ENCODE results near the gene PARK7.
"Not testable (repeated sequence)": the region's sequence is repeated elsewhere in the genome, so short reads cannot be mapped to it uniquely, and the experiment has no call there.

Gene PARK7
- total RNA-seq: 51.4 to 282 (median 75.6) reads per million in 9 experiments

DNA sequence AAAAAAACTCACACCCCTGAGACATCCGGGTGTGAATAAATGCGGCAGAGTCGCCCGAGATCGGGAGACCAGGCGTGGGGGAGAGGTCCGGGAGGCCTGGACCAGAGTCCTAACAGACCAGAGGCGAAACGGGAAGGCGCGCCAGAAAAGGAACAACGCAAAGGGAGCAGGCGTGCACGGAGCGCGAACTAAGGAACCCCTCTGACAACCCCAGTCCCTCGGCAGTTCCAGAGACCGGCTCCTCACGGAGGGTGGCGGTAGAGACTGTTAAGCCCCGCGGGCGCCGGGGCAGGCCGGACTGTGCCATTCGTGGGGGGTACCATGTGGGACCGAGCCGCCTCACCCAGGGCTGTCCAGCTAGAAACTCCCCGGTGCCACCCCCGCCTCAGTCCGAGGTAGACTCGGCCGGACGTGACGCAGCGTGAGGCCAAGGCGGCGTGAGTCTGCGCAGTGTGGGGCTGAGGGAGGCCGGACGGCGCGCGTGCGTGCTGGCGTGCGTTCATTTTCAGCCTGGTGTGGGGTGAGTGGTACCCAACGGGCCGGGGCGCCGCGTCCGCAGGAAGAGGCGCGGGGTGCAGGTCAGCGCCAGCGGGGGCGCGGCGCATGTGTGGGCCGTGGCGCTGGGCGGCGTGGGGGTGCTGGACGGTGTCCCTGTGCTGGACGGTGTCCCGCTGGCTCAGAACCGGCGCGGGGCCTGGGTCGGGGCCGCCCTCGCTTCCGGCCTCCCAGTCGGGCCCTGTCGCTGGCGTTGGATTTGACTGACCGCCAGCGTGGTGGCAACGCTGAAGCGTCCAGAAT lies at the start of gene PARK7:
Gene PARK7 (plus strand): TSS at position 496 of the 798 bp plus-strand sequence. CDS start 1,075 bp downstream, outside the sequence.
- no peaks in the 10 kb centered on the region for H3K27me3 Mint-ChIP-seq
- ATAC-seq (replicated peaks) (peak; percentile 92), DNase-seq (peak; percentile 99 to 100 (median 100))
- H3K36me3 Mint-ChIP-seq (ENCODE audit: insufficient read depth): peaks cover 51% of the 10 kb centered on the region
- peak within 1 kb of the TSS; percentile 88 to 91 for H3K4me3 Mint-ChIP-seq
- peaks cover 28 to 51% of the 10 kb centered on the region in 2 donors for H3K4me1 Mint-ChIP-seq (ENCODE audit: low read depth in 2 of 2)
- H3K27ac Mint-ChIP-seq: peak within 1 kb of the TSS; percentile 92 to 96
- no peaks in the 10 kb centered on the region for H3K9me3 Mint-ChIP-seq

DNA sequence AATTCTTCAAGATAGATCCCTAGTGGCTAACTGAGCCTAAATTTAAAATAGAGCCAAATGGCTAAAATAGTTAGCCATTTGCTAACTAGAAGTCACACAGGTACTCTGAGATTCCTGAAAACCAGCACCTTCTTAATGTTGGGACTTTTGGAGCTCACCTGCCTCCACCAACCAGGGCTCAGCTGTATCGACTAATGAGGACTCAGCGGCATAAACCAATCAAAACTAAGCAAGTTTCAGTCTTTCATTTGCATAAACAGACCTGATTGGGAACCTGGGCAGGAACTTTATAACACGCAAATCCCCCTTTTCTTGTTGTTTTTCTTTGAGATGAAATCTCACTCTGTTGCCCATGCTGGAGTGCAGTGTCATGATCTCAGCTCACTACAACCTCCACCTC lies 49.4 kb upstream of the PARK7 start:
- Mint-ChIP-seq H3K27ac (peak overlapping the region; percentile 69 to 86), H3K27me3 (no peaks in the 10 kb centered on the region), H3K9me3 (no peaks in the 10 kb centered on the region), H3K36me3 (ENCODE audit: insufficient read depth) (peaks cover 8% of the 10 kb centered on the region), H3K4me3 (peak overlapping the region; percentile 83), H3K4me1 (ENCODE audit: low read depth in 2 of 2) (peaks cover 27 to 28% of the 10 kb centered on the region in 2 donors)
- no peak for ATAC-seq (replicated peaks)
- no peak for DNase-seq

DNA sequence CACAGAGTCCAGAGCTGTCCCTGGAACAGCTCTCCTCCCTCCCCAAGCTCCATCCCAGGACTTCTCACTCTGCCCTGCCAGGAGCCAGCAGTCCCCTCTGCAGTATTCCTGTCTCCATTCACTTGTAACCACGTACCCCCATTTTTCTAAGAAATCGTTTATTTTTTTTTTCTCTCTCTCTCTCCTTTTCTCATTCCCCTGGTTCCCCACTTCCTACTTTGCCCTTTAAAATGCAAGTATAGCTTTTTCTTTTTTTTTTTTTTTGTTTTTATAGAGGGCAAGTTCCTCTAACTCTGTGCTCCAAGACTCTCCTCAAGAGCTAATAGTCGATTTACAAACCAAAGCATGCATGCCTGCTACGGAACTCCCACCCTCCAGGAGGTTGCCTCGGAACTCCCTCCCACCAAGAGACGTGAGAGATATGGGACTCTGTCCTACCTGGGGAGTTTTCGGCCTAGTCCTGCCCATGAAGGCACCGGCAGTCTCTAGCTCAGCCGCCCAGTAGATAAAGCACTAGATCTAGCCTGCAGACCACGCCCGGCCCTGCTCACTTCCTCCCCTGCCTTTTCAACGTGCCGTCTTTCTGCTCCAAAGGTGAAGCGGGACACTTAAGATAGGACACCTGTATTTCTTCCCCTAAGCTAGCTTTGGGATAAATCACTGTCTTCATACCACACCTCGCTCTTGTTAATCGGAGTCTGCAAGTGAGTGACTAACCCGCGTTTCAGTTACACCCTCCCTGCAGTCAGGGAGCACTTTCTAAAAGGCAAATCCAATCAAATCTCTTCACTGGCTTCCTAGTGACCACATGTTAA lies 48.6 kb upstream of the PARK7 start:
- peaks cover 8% of the 10 kb centered on the region for H3K36me3 Mint-ChIP-seq (ENCODE audit: insufficient read depth)
- H3K4me3 Mint-ChIP-seq: peak overlapping the region; percentile 83
- H3K4me1 Mint-ChIP-seq (ENCODE audit: low read depth in 2 of 2): peaks cover 29 to 32% of the 10 kb centered on the region in 2 donors
- ATAC-seq (replicated peaks) (peak; percentile 35), DNase-seq (no peak)
- H3K9me3 Mint-ChIP-seq: no peaks in the 10 kb centered on the region
- H3K27me3 Mint-ChIP-seq: no peaks in the 10 kb centered on the region
- peak overlapping the region; percentile 69 to 86 for H3K27ac Mint-ChIP-seq

DNA sequence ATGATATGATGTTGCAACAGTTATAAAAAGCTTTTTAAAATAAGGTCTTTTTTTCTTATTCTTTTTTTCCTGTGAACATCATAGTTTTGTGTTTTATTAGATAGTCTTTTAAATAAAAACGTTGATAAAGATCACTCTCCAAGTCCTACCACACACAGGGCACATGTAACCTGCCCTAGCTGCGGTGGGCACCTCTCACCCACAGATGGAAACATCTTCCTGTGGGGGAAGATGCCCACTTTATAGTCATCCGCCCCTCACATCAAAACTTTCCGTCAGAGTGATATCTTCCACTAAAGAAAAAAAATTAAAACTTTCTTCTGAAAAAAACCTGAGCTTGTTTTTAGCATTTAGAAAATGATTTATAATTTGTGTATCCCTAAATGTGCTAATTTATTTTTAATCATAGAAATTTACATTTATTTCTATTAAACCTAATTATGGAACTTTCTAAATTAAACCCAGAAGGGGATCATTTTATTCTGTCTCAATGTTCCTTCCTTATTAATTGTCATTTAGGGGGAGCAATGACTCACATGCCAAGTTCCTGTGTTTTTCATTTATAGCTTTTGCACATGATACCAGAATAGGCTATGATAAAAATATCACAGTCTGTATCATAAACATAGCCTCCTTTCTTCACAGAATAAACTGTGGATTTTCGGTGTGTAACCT lies 45.5 kb upstream of the PARK7 start:
- H3K36me3 Mint-ChIP-seq (ENCODE audit: insufficient read depth): peaks cover 8% of the 10 kb centered on the region
- peaks cover 37 to 38% of the 10 kb centered on the region in 2 donors for H3K4me1 Mint-ChIP-seq (ENCODE audit: low read depth in 2 of 2)
- no peaks in the 10 kb centered on the region for H3K27me3 Mint-ChIP-seq
- peak; percentile 26 to 46 (median 46) for DNase-seq
- no peaks in the 10 kb centered on the region for H3K9me3 Mint-ChIP-seq
- ATAC-seq (replicated peaks): peak; percentile 93
- H3K27ac Mint-ChIP-seq: peak overlapping the region; percentile 53 to 56
- peak overlapping the region; percentile 51 to 70 for H3K4me3 Mint-ChIP-seq

DNA sequence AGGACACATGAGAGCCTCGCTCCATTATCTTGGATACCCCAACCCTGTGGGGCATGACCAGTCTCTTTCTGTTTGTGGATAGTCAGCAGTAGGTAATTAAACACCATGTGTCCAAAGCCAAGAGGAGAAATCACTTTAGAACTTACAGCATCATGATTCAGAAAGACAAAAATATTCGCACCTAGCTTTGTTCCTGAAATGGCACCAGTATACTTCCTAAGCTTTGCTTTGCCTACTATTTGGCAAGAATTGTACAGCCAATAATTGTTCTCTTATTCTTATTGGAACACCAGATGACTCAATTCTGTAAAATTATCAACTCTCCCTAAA lies 45.0 kb upstream of the PARK7 start:
- peaks cover 37 to 38% of the 10 kb centered on the region in 2 donors for H3K4me1 Mint-ChIP-seq (ENCODE audit: low read depth in 2 of 2)
- H3K27me3 Mint-ChIP-seq: no peaks in the 10 kb centered on the region
- H3K36me3 Mint-ChIP-seq (ENCODE audit: insufficient read depth): peaks cover 8% of the 10 kb centered on the region
- DNase-seq (no peak), ATAC-seq (replicated peaks) (no peak)
- peak overlapping the region; percentile 44 to 56 for H3K27ac Mint-ChIP-seq
- peak overlapping the region in 1 of 2 donors; percentile 70 for H3K4me3 Mint-ChIP-seq
- no peaks in the 10 kb centered on the region for H3K9me3 Mint-ChIP-seq

DNA sequence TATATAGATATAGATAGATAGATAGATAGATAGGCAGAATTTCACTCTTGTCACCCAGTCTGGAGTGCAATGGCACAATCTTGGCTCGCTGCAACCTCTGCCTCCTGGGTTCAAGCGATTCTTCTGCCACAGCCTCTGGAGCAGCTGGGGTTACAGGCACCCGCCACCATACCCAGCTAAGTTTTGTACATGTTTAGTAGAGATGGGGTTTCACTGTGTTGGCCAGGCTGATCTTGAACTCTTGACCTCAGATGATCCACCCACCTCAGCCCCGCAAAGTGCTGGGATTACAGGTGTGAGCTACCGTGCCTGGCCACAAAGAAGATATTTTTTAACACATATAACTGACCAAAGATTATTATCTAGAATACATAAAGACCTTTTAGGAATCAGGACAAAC lies 43.5 kb upstream of the PARK7 start:
- peak; percentile 36 for ATAC-seq (replicated peaks)
- not testable (repeated sequence) for H3K27me3 Mint-ChIP-seq; H3K27ac Mint-ChIP-seq; H3K36me3 Mint-ChIP-seq (ENCODE audit: insufficient read depth); DNase-seq; H3K9me3 Mint-ChIP-seq; H3K4me3 Mint-ChIP-seq
- H3K4me1 Mint-ChIP-seq (ENCODE audit: low read depth in 2 of 2): peaks cover 31 to 32% of the 10 kb centered on the region in 2 donors

DNA sequence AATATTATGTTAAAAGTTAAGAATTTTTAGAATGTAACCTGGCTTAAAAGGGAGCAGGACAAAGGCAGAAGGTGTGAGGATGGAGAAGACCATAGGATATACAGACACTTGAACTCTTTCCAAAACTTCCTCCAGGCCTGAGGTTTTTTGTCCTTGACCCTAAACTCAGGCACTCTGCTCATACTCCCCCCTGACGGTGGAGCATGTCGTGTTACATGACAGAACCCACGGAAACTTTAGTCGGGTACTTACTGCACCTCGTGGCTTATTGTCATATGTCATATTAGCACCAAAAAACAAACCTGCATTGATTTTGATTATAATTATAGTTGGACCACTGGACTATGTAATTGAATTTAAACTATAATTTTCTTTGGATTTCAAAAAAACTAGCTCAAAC lies 41.6 kb upstream of the PARK7 start:
- DNase-seq (no peak), ATAC-seq (replicated peaks) (no peak)
- Mint-ChIP-seq H3K27me3 (no peaks in the 10 kb centered on the region), H3K4me1 (ENCODE audit: low read depth in 2 of 2) (peaks cover 26 to 27% of the 10 kb centered on the region in 2 donors), H3K4me3 (no peak overlapping the region), H3K36me3 (ENCODE audit: insufficient read depth) (peaks cover 6% of the 10 kb centered on the region), H3K9me3 (no peaks in the 10 kb centered on the region), H3K27ac (no peak overlapping the region)

DNA sequence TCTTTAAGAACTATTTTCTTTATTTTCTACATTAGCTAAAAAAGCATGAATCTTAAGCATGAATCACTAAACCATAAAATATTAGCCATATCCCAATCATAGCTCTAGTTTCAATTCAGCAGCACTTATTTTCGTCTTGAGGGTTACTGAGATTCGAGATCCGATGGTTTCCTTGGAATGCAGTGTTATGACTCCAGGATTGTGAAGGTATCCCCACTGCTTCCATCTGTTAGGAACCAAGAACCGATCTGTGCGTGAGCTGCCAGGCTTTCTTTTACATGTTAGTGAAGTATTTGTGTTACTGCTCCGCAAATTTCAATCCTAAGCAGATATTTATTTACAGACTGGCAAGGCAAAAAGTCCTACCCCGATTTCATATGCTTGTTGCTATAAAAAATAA lies 39.7 kb upstream of the PARK7 start:
- Mint-ChIP-seq H3K27ac (no peak overlapping the region), H3K27me3 (no peaks in the 10 kb centered on the region), H3K4me3 (no peak overlapping the region), H3K4me1 (ENCODE audit: low read depth in 2 of 2) (peaks cover 15 to 20% of the 10 kb centered on the region in 2 donors), H3K9me3 (no peaks in the 10 kb centered on the region), H3K36me3 (ENCODE audit: insufficient read depth) (no peaks in the 10 kb centered on the region)
- ATAC-seq (replicated peaks) (no peak), DNase-seq (no peak)

DNA sequence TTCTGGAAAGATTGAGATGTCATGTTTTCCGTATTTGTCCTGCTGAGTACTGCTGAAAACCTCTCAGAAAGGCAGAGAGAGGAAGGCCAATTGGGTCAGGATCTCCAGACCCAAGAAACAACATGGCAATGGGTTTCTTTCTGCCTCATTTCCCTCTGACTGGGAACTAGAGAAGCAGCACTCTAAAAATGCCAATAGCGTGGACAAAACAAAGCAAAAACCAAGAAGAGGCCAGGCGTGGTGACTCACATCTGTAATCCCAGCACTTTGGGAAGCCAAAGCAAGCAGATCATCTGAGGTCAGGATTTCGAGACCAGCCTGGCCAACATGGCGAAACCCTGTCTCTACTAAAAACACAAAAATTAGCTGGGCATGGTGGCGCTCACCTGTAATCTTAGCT lies 39.2 kb upstream of the PARK7 start:
- Mint-ChIP-seq H3K36me3 (ENCODE audit: insufficient read depth) (no peaks in the 10 kb centered on the region), H3K27me3 (no peaks in the 10 kb centered on the region), H3K4me3 (no peak overlapping the region), H3K4me1 (ENCODE audit: low read depth in 2 of 2) (peaks cover 12 to 20% of the 10 kb centered on the region in 2 donors), H3K9me3 (no peaks in the 10 kb centered on the region), H3K27ac (no peak overlapping the region)
- DNase-seq (no peak), ATAC-seq (replicated peaks) (no peak)

DNA sequence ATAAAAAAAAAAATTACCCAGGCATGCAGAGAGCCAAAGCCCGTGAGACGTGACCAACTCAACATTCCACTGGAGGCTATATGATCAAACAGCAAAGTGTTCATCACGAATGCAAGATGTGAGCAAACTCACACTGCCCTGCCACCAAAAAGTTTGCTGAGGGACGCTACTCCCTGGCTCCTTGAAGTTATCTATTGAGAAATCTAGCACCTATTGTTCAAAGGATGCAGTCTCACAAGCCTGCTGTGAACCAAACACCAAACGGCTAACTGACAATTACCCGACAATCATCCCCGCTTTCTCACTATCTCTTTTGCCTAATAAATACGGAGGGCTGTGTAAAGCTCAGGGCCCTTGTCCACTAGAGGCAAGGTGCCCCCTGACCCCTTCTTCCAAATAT lies 34.5 kb upstream of the PARK7 start:
- DNase-seq: peak in 1 of 3 experiments; percentile 16
- not testable (repeated sequence) for H3K36me3 Mint-ChIP-seq (ENCODE audit: insufficient read depth); H3K27me3 Mint-ChIP-seq; H3K9me3 Mint-ChIP-seq; ATAC-seq (replicated peaks)
- H3K27ac Mint-ChIP-seq: peak overlapping the region in 1 of 2 donors; percentile 64
- peak overlapping the region; percentile 13 to 46 for H3K4me3 Mint-ChIP-seq
- peaks cover 19 to 44% of the 10 kb centered on the region in 2 donors for H3K4me1 Mint-ChIP-seq (ENCODE audit: low read depth in 2 of 2)

DNA sequence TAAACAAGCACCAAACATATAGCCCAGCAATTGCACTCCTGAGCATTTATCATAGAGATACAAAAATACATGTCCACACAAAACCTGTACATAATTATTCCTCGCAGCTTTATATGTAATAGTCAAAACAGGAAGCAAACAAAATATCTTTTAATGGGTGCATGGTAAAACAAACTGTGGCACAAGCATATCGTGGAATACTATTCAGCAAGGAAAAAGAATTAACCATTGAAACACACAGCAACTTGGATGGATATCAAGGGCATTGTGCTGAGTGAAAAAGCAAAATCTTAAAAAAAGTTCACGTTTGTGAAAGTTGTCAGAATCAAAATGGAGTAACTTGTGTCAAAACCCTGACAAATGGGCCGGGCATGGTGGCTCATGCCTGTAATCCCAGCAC lies 33.3 kb upstream of the PARK7 start:
- DNase-seq (no peak), ATAC-seq (replicated peaks) (no peak)
- peaks cover 9% of the 10 kb centered on the region for H3K36me3 Mint-ChIP-seq (ENCODE audit: insufficient read depth)
- H3K27ac Mint-ChIP-seq: peak overlapping the region in 1 of 2 donors; percentile 64
- H3K4me3 Mint-ChIP-seq: no peak overlapping the region
- no peaks in the 10 kb centered on the region for H3K27me3 Mint-ChIP-seq
- no peaks in the 10 kb centered on the region for H3K9me3 Mint-ChIP-seq
- H3K4me1 Mint-ChIP-seq (ENCODE audit: low read depth in 2 of 2): peaks cover 19 to 49% of the 10 kb centered on the region in 2 donors

DNA sequence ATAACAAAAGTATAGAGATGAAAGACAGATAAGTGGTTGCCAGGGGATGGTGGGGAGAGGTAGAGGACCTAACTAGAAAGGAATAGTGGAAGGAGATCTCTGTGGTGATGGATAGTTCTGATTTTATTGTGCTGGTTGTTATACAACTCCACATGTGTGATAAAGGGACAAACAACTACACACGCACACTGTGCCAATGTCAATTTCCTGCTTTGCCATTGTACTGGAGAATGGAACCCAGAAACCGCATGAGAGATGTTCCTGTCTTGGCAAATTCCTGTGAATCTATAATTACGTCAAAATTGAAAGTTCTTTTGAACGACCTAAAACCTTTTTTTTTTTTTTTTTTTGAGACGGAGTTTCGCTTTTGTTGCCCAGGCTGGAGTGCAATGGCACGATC lies 31.9 kb upstream of the PARK7 start:
- no peaks in the 10 kb centered on the region for H3K27me3 Mint-ChIP-seq
- H3K4me3 Mint-ChIP-seq: peak overlapping the region; percentile 74 to 79
- DNase-seq (no peak), ATAC-seq (replicated peaks) (peak; percentile 4)
- peak overlapping the region; percentile 83 to 84 for H3K27ac Mint-ChIP-seq
- H3K9me3 Mint-ChIP-seq: no peaks in the 10 kb centered on the region
- peaks cover 19 to 49% of the 10 kb centered on the region in 2 donors for H3K4me1 Mint-ChIP-seq (ENCODE audit: low read depth in 2 of 2)
- peaks cover 9% of the 10 kb centered on the region for H3K36me3 Mint-ChIP-seq (ENCODE audit: insufficient read depth)

Measured in effector memory CD8-positive, alpha-beta T cell (primary cell).